Lung (tissue), 16 donors: ENCODE results near the gene RARS1. TPM values are rescaled to one million over a fixed set of nuclear protein-coding genes. Genes with fewer than 3 reads are reported as not detected.
A peak's percentile ranks its signal among the peaks of the same experiment; 100 is the strongest.

ENCODE experiments used
- ATAC-seq: fragments of 200-7000 bp; cut with Tn5 transposase; one replicate; pipeline ENCODE4 v1.9.1; 2020; ENCODE audit warnings: moderate number of reproducible peaks; ENCODE audit not compliant: insufficient read depth, low FRiP score
- DNase-seq, 3 donors: peaks; one replicate each; pipeline ENCODE4 v3.0.0-alpha.2; 2013 to 2017
- H3K27ac ChIP-seq, 2 donors: one replicate each; pipeline ENCODE4 v1.5.1; 2013; ENCODE audit warnings: mild to moderate bottlenecking in 2 of 2, moderate library complexity in 2 of 2, control low read depth in 1 of 2, inconsistent platforms in 1 of 2, low read depth in 1 of 2, low read length in 1 of 2
- H3K27me3 ChIP-seq, 3 donors: one replicate each; pipeline ENCODE4 v1.5.1; 2013; ENCODE audit warnings: low read length in 2 of 3; ENCODE audit not compliant: control insufficient read depth in 3 of 3, insufficient read depth in 3 of 3
- H3K36me3 ChIP-seq, 4 donors: one replicate each; pipeline ENCODE4 v1.5.1; 2013; ENCODE audit warnings: low read length in 4 of 4, mild to moderate bottlenecking in 1 of 4, moderate library complexity in 1 of 4; ENCODE audit not compliant: control insufficient read depth in 4 of 4, insufficient read depth in 4 of 4
- H3K4me1 ChIP-seq, 5 donors: one replicate each; pipeline ENCODE4 v1.5.1; 2013; ENCODE audit warnings: low read length in 5 of 5, mild to moderate bottlenecking in 2 of 5, moderate library complexity in 1 of 5; ENCODE audit not compliant: control insufficient read depth in 5 of 5, insufficient read depth in 5 of 5
- H3K4me3 ChIP-seq: one replicate; pipeline ENCODE4 v1.5.1; 2013; ENCODE audit warnings: mild to moderate bottlenecking, control low read depth, moderate library complexity
- H3K9ac ChIP-seq, 2 donors: one replicate each; pipeline ENCODE4 v1.5.1; 2013; ENCODE audit warnings: low read length in 2 of 2, control low read depth in 1 of 2; ENCODE audit not compliant: insufficient read depth in 1 of 2
- H3K9me3 ChIP-seq, 4 donors: one replicate each; pipeline ENCODE4 v1.5.1; 2013; ENCODE audit warnings: low read length in 3 of 4, mild to moderate bottlenecking in 1 of 4, moderate library complexity in 1 of 4; ENCODE audit not compliant: control insufficient read depth in 4 of 4, insufficient read depth in 3 of 4
- WGBS, 2 donors: extraction: QIAGEN DNeasy Blood & Tissue Kit; methylation state at CpG; one replicate each; pipeline ENCODE4 v1.1.7; 2013; 5-methylcytosine and 5-hydroxymethylcytosine counted together
- long read RNA-seq, 5 donors: transcript quantifications; one replicate each; lab custom pipeline, GENCODE V29; 2026
- polyA plus RNA-seq, 2 donors: library from polyadenylated mRNA; stranded (reverse); fragments of 200-250 nt; gene quantifications; one replicate each; pipeline ENCODE4 v1.2.1, GENCODE V29; 2013
- total RNA-seq, 2 donors: library from RNA; depleted of rRNA in 1 of 2; stranded (reverse); fragments of >200 nt in 1 of 2; gene quantifications; one replicate each; pipeline ENCODE4 v1.2.1, GENCODE V29; 2014 to 2021
- TF ChIP-seq, protein P1 (sequence below): IDR thresholded peaks from 2 replicates; pipeline ENCODE4 v1.5.1; 2012; ENCODE audit warnings: mild to moderate bottlenecking; ENCODE audit errors: control extremely low read depth, extremely low read depth
- donor health status: control.
- donor health status: control.
- donor health status: Bipolar disorder and iron deficiency.
- donor health status: healthy.
- donor health status: DM: yes; HTN: yes; CAD: no.

RARS1 gene
- total RNA-seq (100 to 1,000 TPM in 1 of 2 donors, 10 to 100 TPM in 1; 56.6 to 116 TPM), polyA plus RNA-seq (10 to 100 TPM; 28.5 to 38.9 TPM)
- long read RNA-seq, donor 1, transcript RARS-201 (15 exons, 2,146 nt) = major isoform, 6 of 22 reads
- long read RNA-seq, donor 1, partial matches to known transcripts = 14 of 22 reads
- long read RNA-seq, donor 1, other reads (novel, unspliced or antisense) = 0 of 22 reads
- long read RNA-seq, donor 2, partial matches to known transcripts = 19 of 23 reads
- long read RNA-seq, donor 2, other reads (novel, unspliced or antisense) = 0 of 23 reads
- long read RNA-seq, donor 3, partial matches to known transcripts = 13 of 16 reads
- long read RNA-seq, donor 3, other reads (novel, unspliced or antisense) = 0 of 16 reads
- long read RNA-seq, donor 4, partial matches to known transcripts = 18 of 22 reads
- long read RNA-seq, donor 4, other reads (novel, unspliced or antisense) = 0 of 22 reads
- long read RNA-seq, donor 5, transcript RARS-201 (15 exons, 2,146 nt) = major isoform, 5 of 22 reads
- long read RNA-seq, donor 5, partial matches to known transcripts = 16 of 22 reads
- long read RNA-seq, donor 5, other reads (novel, unspliced or antisense) = 0 of 22 reads

DNA sequence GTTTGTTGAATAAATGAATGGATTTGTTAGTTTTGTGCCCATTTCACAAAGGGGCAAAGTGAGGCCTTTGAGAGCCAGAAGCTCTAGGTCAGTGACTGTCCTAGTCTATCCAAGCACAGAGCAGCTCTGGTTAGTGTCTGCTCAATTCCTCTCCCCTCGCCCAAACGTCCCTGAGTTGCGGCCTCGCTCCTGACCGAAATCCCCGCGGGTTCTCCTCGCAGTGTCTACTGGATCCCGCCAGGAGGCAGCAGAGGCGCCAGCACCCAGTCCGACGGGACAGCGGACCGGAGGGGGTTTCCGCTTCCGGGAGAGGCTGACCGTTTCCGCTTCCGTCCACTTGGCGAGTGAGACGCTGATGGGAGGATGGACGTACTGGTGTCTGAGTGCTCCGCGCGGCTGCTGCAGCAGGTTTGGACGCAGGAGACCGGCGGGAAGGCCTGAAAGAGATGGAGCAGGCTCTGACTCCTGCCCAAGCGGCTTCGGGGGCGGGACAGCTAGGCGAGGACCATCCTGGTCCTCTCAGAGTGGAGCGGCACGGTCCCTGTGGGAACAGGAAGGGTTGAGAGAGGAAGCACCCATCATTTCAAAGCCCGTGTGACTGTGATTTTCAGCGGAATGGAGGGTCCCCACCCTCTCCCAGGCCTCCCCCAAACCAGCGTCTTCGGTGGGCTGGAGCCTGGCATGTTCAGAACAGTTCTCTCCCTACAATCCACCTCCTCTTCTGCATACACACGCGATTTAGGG, at the start of gene RARS1:
Gene RARS1 (plus strand): TSS at position 336 of the 744 bp plus-strand sequence. CDS start 28 bp downstream, at position 364.
- Histone ChIP-seq H3K9me3 (no peaks in the 10 kb centered on the region), H3K27me3 (no peaks in the 10 kb centered on the region), H3K27ac (peak within 1 kb of the TSS; percentile 50 to 71), H3K36me3 (peaks cover 8 to 26% (median 18%) of the 10 kb centered on the region in 4 donors), H3K9ac (peak within 1 kb of the TSS in 1 of 2 donors; percentile 91), H3K4me1 (peaks cover 3 to 7% (median 4%) of the 10 kb centered on the region in 5 donors), H3K4me3 (peak within 1 kb of the TSS; percentile 87)
- peak; percentile 94 to 97 (median 95) for DNase-seq
- WGBS, 2 donors = 0% methylated on average over 40 of the region's 40 CpGs
- ATAC-seq = peak; percentile 96
- TF ChIP-seq, protein P1, sequence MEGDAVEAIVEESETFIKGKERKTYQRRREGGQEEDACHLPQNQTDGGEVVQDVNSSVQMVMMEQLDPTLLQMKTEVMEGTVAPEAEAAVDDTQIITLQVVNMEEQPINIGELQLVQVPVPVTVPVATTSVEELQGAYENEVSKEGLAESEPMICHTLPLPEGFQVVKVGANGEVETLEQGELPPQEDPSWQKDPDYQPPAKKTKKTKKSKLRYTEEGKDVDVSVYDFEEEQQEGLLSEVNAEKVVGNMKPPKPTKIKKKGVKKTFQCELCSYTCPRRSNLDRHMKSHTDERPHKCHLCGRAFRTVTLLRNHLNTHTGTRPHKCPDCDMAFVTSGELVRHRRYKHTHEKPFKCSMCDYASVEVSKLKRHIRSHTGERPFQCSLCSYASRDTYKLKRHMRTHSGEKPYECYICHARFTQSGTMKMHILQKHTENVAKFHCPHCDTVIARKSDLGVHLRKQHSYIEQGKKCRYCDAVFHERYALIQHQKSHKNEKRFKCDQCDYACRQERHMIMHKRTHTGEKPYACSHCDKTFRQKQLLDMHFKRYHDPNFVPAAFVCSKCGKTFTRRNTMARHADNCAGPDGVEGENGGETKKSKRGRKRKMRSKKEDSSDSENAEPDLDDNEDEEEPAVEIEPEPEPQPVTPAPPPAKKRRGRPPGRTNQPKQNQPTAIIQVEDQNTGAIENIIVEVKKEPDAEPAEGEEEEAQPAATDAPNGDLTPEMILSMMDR = peak; percentile 78

DNA sequence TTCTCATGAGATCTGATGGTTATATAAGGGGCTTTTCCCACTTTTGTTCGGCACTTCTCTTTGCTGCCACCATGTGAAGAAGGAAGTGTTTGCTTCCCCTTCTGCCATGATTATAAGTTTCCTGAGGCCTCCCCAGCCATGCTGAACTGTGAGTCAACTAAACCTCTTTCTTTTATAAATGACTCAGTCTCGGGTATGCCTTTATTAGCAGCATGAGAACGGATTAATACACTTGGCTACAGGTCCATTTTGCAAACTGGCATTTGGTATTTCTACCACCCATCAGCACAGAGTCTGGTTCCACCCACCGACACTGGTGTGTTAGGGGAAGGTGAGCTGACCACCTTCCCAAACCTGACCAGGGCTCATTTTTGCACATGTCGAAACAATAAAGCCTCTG, 47.9 kb upstream of the RARS1 start:
- TF ChIP-seq, protein P1 = no peak
- no peaks in the 10 kb centered on the region for H3K27me3 ChIP-seq
- WGBS, 2 donors = 68 to 70% methylated on average over 5 of the region's 5 CpGs
- no peaks in the 10 kb centered on the region for H3K4me1 ChIP-seq
- ATAC-seq (no peak), DNase-seq (no peak)
- no peak overlapping the region for H3K9ac ChIP-seq
- peaks cover 0 to 5% (median 0%) of the 10 kb centered on the region in 4 donors for H3K36me3 ChIP-seq
- H3K9me3 ChIP-seq = no peaks in the 10 kb centered on the region
- no peak overlapping the region for H3K27ac ChIP-seq
- no peak overlapping the region for H3K4me3 ChIP-seq

DNA sequence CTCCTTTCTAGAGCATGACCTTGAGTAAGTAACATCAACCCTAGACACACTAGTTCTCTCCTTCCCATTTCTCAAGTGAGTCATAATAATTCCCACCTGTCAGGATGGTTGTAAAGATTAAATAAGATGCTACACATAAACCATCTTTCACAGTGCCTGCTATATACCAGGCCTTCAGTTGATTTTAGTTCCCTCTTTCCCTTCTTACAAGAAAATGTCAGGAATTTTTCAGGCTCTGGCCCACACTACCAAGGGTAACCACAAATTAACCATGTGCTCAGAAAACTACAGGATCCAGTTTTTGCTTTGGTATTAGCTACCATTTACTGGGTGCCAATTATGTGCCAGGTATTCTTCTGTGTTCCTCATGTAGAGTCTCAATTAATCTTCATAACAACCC, 42.7 kb upstream of the RARS1 start:
- Histone ChIP-seq H3K4me1 (peaks cover 0 to 7% (median 0%) of the 10 kb centered on the region in 5 donors), H3K9me3 (no peaks in the 10 kb centered on the region), H3K36me3 (peaks cover 0 to 2% (median 0%) of the 10 kb centered on the region in 4 donors), H3K27me3 (no peaks in the 10 kb centered on the region), H3K9ac (no peak overlapping the region), H3K27ac (no peak overlapping the region), H3K4me3 (no peak overlapping the region)
- DNase-seq = no peak
- TF ChIP-seq, protein P1 = no peak
- ATAC-seq = no peak
